ACC112 (cell line): ENCODE data around the gene TRIM66.
A peak's percentile ranks its signal among the peaks of the same experiment; 100 is the strongest.

ENCODE experiments used
- H2AFZ ChIP-seq: fragments of 200-600 bp; sonication (generic); one replicate; pipeline ENCODE4 v1.6.0; 2017; ENCODE audit warnings: antibody characterized with exemption, low read length; ENCODE audit not compliant: unreplicated experiment
- H3K27ac ChIP-seq: fragments of 200-600 bp; sonication (generic); 2 replicates; pipeline ENCODE4 v1.5.1; 2014; ENCODE audit warnings: low read depth, mild to moderate bottlenecking, antibody characterized with exemption, low read length, moderate library complexity
- H3K27me3 ChIP-seq: fragments of 200-600 bp; sonication (generic); 2 replicates; pipeline ENCODE4 v1.6.1; 2014; ENCODE audit warnings: mild to moderate bottlenecking, antibody characterized with exemption, low read length, moderate library complexity, mixed read lengths; ENCODE audit not compliant: insufficient read depth
- H3K36me3 ChIP-seq: fragments of 200-600 bp; sonication (generic); 2 replicates; pipeline ENCODE4 v1.6.1; 2016; ENCODE audit warnings: mild to moderate bottlenecking, antibody characterized with exemption, low read length, moderate library complexity, mixed read lengths; ENCODE audit not compliant: insufficient read depth
- H3K4me1 ChIP-seq: fragments of 200-600 bp; sonication (generic); one replicate; pipeline ENCODE4 v1.6.1; 2016; ENCODE audit warnings: low read length, mixed read lengths; ENCODE audit not compliant: insufficient read depth, unreplicated experiment, control insufficient read depth
- H3K4me3 ChIP-seq: fragments of 200-600 bp; sonication (generic); 2 replicates; pipeline ENCODE4 v1.5.1; 2014; ENCODE audit warnings: mild to moderate bottlenecking, low read depth, low read length
- H3K79me2 ChIP-seq: fragments of 200-600 bp; sonication (generic); one replicate; pipeline ENCODE4 v1.6.0; 2016; ENCODE audit warnings: low read length; ENCODE audit not compliant: control insufficient read depth, unreplicated experiment, insufficient read depth

The TRIM66 gene

DNA sequence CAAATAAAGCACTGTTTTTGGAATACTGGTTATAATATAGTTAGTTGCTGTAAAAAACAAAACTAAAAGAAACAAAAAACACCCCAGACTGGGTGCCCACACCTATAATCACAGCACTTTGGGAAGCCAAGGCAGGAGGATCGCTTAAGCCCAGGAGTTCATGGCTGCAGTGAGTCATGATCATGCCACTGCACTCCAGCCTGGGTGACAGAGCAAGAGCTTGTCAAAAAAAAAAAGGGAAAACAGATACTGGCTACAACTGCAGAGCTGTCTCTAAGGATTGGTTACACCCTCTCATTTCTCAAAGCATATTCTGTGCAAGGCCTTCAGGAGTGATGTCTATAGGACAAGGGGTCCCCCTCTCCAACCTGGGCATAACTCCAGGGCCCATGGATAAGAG lies 73.8 kb downstream of the TRIM66 start:
- no peaks in the 10 kb centered on the region for H3K36me3 ChIP-seq
- no peaks in the 10 kb centered on the region for H3K27me3 ChIP-seq
- no peak overlapping the region for H3K4me3 ChIP-seq

DNA sequence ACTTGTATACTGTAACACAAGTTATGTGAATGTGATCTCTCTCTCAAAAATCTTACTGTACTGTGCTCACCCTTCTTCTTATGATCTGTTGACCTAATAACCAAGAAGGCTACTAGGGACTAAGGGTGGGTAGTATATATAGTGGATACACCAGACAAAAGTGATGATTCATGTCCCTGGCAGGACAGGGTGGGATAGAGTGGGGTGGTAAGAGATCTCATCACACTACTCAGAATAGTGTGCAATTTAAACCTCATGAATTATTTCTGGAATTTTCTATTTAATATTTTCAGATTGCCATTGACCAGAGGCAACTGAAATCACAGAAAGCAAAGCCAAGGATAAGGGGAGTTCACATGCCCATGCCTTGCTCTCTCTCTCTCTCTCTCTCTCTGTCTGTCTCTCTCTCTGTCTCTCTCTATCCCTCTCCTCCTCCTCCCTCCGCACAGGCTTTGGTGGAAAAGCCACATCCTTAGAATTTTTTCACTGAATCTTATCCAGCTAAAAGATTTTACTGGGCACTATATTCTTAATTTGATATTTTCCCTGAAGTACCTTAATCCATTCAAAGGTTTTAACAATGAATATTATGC lies 76.4 kb downstream of the TRIM66 start:
- Histone ChIP-seq H2AFZ (no peak overlapping the region), H3K4me1 (peaks cover 28% of the 10 kb centered on the region), H3K27ac (no peak overlapping the region; the same call in 1 of the 2 replicates), H3K4me3 (no peak overlapping the region), H3K36me3 (no peaks in the 10 kb centered on the region), H3K27me3 (no peaks in the 10 kb centered on the region), H3K79me2 (no peaks in the 10 kb centered on the region)

More for the DNA sequence above, 73.8 kb downstream of the TRIM66 start:
- H3K4me1 ChIP-seq = peaks cover 25% of the 10 kb centered on the region
- H3K27ac ChIP-seq = no peak overlapping the region
- H3K79me2 ChIP-seq = no peaks in the 10 kb centered on the region
- H2AFZ ChIP-seq = no peak overlapping the region

DNA sequence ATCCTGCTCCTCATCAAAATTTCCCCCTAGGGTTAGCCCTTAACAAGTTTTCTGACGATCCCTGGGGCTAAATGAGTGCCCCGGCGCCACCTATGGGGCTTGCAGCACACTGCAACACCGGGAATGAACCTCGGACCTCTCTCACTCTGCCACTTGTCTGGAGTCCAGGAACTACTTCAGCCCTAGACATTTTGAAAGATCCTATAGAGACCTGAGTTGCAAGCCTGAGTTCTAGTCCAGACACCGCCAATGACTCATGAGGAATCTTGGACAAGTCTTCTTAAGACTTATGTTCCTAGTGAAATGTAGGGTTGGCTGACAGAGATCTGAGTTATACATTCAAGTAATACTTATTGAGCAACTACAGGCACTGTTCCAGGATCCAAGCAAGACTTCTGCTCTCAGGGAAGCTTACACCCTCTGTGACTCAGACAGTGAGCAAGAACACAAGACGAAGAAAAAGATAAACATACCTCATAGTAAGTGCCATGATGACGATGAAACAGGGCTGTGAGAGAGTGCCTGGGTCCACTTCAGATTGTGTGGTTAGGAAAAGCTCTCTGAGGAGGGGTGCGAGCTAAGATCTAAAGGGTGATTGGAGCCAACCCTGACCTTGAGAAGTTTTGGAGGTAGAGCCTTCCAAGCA lies 78.3 kb downstream of the TRIM66 start:
- Histone ChIP-seq H3K36me3 (no peaks in the 10 kb centered on the region), H3K79me2 (no peaks in the 10 kb centered on the region), H3K27me3 (no peaks in the 10 kb centered on the region), H3K27ac (peak overlapping the region; percentile 84), H2AFZ (no peak overlapping the region), H3K4me1 (peaks cover 28% of the 10 kb centered on the region), H3K4me3 (no peak overlapping the region)

DNA sequence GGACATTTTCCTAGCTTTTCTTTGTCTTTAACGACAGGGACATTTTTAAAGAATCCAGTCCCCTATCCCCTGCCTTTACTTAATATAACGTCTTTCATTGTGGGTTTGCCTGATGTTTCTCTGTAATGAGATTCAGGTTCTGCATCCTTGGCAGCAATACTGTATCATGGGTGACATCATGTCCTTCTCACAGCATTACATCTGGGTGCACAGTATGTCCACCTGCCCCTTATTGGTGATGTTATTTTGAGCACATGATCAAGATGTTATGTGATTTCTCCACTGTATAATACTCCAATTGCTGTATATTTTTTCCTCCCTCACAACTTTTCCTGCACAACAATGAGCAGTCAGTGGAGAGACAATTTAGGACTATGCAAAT lies 78.8 kb downstream of the TRIM66 start:
- Histone ChIP-seq H3K4me3 (no peak overlapping the region), H3K79me2 (no peaks in the 10 kb centered on the region), H3K36me3 (no peaks in the 10 kb centered on the region), H3K27ac (peak overlapping the region; percentile 43; the same call in 1 of the 2 replicates), H3K27me3 (no peaks in the 10 kb centered on the region), H2AFZ (no peak overlapping the region), H3K4me1 (peaks cover 25% of the 10 kb centered on the region)

DNA sequence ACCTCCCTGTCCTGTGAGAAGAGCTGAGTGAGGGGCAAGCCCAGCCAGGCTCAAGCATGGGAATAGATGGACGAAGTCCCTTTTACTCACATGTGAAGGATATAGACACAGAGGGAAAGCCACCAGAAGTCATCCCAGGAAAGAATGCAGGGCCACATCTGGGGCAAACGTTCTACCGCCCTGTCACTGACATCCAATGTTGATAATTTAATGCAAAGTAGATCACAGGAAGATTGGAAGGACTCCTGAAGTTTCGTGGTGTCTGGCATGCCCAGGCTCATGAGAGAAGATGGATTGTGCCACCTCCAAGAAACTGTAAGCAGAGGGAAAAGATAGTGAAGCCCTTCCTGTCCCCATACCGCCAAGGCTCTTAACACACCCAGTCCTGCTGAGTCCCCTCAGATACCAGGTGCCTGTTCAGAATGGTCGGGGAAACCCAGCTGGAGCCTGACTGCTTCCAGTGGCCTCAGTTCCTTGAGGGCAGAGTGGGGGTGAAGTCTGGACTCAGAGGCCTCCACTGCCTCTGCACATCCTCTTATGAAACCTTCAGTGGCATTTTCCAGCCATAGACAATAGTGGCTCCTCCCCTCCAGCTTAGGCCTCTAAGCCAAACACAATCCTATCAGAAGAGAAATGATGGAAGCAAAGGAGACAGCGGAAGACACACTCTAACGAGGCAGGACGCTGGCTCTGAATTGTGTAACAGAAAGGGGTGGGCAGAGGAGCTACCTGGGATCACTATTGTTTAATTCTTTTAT lies 80.9 kb downstream of the TRIM66 start:
- peaks cover 26% of the 10 kb centered on the region for H3K4me1 ChIP-seq
- no peak overlapping the region for H3K4me3 ChIP-seq
- no peaks in the 10 kb centered on the region for H3K27me3 ChIP-seq
- H2AFZ ChIP-seq = no peak overlapping the region
- no peaks in the 10 kb centered on the region for H3K36me3 ChIP-seq
- no peak overlapping the region for H3K27ac ChIP-seq
- H3K79me2 ChIP-seq = no peaks in the 10 kb centered on the region

DNA sequence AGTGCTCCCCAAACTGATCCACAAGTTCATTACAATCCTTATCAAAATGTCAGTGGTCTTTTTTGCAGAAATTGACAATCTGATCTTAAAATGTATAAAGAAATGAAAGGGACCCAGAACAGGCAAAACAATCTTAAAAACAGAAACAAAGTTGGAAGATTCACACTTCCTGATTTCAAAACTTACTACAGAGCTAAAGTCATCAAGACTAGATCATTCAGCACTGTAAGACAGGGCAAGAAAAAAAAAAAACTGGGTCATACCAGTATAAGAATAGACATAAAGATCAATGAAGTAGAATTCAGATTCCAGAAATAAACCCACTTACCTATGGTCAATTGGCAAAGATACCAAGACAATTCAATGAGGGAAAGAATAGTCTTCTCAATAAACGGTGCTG lies 84.0 kb downstream of the TRIM66 start:
- Histone ChIP-seq H3K27me3 (peaks cover 22% of the 10 kb centered on the region), H3K36me3 (no peaks in the 10 kb centered on the region)

DNA sequence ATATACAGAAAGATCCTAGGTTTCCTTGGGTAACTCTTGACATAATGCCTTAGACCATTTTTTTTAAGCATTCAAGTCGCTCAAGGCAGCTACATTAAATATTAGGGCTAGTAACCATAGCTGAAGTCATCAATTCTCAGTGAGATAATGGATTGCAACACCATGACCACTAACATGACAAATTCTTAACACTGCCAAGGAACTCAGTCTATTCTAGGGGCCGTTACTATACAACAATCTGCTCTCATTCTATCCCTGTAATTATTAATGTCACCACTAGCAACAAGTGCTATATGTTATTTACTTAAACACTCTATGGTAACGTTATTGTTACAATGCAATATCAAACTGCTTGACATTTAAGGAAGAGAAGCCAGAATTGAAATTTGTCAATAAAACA lies 85.3 kb downstream of the TRIM66 start:
- peak overlapping the region; percentile 21; the same call in 1 of the 2 replicates for H3K27ac ChIP-seq
- H3K4me3 ChIP-seq = no peak overlapping the region
- H3K79me2 ChIP-seq = no peaks in the 10 kb centered on the region
- H2AFZ ChIP-seq = no peak overlapping the region
- peaks cover 6% of the 10 kb centered on the region for H3K4me1 ChIP-seq
- peaks cover 33% of the 10 kb centered on the region for H3K27me3 ChIP-seq
- no peaks in the 10 kb centered on the region for H3K36me3 ChIP-seq

More for the DNA sequence above, 84.0 kb downstream of the TRIM66 start:
- Histone ChIP-seq H3K4me1 (peaks cover 7% of the 10 kb centered on the region), H3K79me2 (no peaks in the 10 kb centered on the region), H3K4me3 (no peak overlapping the region), H3K27ac (no peak overlapping the region), H2AFZ (no peak overlapping the region)

DNA sequence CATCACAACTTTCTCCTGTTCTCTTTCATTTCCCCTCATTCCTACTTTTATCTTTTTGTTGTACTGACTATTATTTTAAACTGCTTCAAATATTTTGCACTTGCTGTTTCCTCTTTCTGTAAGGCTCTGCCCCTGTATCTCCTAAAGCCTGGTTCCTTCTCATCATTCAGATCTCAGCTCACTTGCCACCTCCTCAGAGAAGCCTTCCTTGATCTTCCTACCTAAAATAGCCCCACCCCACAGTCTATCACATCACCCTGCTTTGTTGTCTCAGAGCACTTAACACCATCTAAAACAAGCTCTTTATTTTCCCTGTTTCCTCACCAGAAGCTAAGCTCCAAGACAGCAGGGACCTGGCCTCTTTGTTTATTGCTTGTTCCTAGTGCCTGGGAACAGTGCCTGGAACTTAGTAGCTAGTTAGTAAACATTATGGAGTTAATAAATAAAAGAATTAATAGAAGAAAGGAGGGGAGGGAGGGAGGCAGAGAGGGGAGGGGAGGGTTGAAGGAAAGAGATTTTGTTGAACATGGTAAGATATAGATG lies 85.9 kb downstream of the TRIM66 start:
- Histone ChIP-seq H3K36me3 (no peaks in the 10 kb centered on the region), H3K27me3 (peaks cover 33% of the 10 kb centered on the region), H2AFZ (no peak overlapping the region), H3K27ac (peak overlapping the region; percentile 14; the same call in 1 of the 2 replicates), H3K79me2 (no peaks in the 10 kb centered on the region), H3K4me1 (peaks cover 6% of the 10 kb centered on the region), H3K4me3 (no peak overlapping the region)

DNA sequence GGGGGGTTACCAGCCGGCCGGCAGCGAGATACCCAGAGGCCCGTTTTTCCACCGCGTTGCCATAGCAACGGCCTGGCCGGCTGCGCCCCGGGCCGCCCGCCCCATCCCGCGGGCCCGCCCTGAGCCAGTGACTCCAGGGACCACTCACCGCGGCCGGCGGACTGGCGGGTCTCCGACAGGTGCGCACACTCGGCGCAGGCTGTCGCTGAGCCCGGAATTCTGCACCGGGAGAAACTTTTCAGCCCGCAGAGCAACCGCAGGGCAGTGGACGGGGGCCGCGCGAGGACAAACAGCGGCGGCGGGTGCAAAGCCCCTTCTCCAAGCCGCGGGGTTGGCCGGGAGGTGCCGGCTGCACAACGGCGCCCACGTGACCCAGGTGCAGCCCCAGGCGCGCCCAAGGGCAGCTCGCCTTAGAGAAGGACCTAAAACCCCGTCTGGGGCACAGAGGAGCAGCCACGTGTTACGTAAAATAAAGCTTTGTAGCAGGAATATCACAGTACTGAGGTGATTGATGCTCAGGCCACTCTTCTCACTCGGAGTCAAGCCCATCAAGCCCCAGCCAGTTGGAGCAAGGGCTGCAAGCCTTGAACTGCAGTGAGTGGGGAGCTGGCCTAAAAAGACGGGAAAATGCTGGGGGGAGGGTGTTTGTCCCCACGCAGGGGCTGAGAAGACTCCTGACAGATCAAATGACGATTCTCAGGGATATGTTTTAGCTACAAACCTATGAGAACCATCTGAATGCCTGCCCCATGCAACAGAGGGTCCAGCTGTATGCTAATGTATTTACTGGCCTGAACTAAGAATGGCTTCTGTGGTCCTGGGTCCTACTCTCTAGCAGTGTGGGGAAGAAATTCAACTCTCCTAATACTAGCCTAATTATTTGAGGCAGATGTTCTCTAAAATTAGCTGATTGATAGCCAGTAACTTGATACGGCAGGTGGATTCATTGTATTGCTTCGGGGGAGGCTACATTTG lies 88.2 kb downstream of the TRIM66 start, which contains the start of gene STK33:
Gene STK33, minus strand, starts transcription at position 294 of the 975 bp plus-strand sequence. CDS start 119,323 bp downstream, outside the sequence.
- peak within 1 kb of the TSS; percentile 71 for H3K4me3 ChIP-seq
- H3K36me3 ChIP-seq = no peaks in the 10 kb centered on the region
- peaks cover 6% of the 10 kb centered on the region for H3K4me1 ChIP-seq
- H3K27me3 ChIP-seq = peaks cover 42% of the 10 kb centered on the region
- H2AFZ ChIP-seq = peak within 1 kb of the TSS; percentile 15
- no peak within 1 kb of the TSS for H3K27ac ChIP-seq
- no peaks in the 10 kb centered on the region for H3K79me2 ChIP-seq

DNA sequence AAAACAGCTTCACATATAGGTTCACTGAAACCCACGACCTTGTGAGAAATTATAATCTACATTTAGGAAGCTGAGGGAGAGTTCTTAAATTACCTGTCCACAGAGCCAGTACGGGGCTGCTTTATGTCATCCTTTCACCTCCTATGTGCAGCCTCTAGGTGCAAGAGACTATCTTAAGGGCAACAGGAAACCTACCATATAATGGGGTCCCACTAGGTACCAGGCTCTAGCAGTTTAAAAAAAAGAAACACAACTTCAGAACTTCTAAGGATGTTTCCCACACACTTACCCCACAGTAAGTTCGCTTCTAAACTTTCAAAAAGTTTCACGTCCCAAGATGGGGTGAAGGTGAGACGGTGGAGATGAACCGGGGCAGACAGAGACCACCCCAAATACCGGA lies 89.0 kb downstream of the TRIM66 start:
- Histone ChIP-seq H3K4me3 (peak overlapping the region; percentile 71), H3K4me1 (peaks cover 6% of the 10 kb centered on the region), H3K79me2 (no peaks in the 10 kb centered on the region), H3K27ac (no peak overlapping the region), H3K27me3 (peaks cover 45% of the 10 kb centered on the region), H2AFZ (no peak overlapping the region), H3K36me3 (no peaks in the 10 kb centered on the region)
